Fibroblast of the aortic adventitia (primary cell): ENCODE results near the gene TMEM250. TPM values are rescaled to one million over a fixed set of nuclear protein-coding genes. Genes with fewer than 3 reads are reported as not detected.

Experiments
- DNase-seq: peaks from one replicate; pipeline ENCODE4 v3.0.0-alpha.2; 2010; ENCODE audit warnings: low read depth
- H3K4me3 ChIP-seq: 2 replicates; pipeline ENCODE4 v1.5.1; 2011; ENCODE audit warnings: low read depth, mild to moderate bottlenecking, control low read depth, low read length, moderate library complexity
- CTCF ChIP-seq: IDR thresholded peaks from 2 replicates; pipeline ENCODE4 v1.5.1; 2011; ENCODE audit warnings: mild to moderate bottlenecking, low read length, control low read depth, inconsistent platforms; ENCODE audit not compliant: insufficient read depth
- total RNA-seq: library from RNA; depleted of rRNA; stranded (reverse); fragments of >200 nt; gene quantifications from 2 replicates; pipeline ENCODE4 v1.2.3, GENCODE V29; 2012; ENCODE audit warnings: low replicate concordance

The TMEM250 gene
- total RNA-seq, 1 donor, result 46.1 TPM

- no peak for DNase-seq
- no peak for TF ChIP-seq CTCF
- no peak overlapping the region for H3K4me3 ChIP-seq
Measured at GRCh38 chr9:136082496-136083361, 35.9 kb downstream of the TMEM250 start.

- no peak for DNase-seq
- H3K4me3 ChIP-seq, result no peak overlapping the region
- TF ChIP-seq CTCF, result no peak
Measured at GRCh38 chr9:136081826-136082495, 36.7 kb downstream of the TMEM250 start.

GRCh38 chr9:136081113-136081825 is 37.4 kb downstream of the TMEM250 start:
- TF ChIP-seq CTCF, result no peak
- H3K4me3 ChIP-seq, result no peak overlapping the region
- no peak for DNase-seq

GRCh38 chr9:136080716-136081112 is 38.0 kb downstream of the TMEM250 start:
- DNase-seq, result no peak
- no peak for TF ChIP-seq CTCF
- no peak overlapping the region for H3K4me3 ChIP-seq

GRCh38 chr9:136079916-136080246 is 38.8 kb downstream of the TMEM250 start:
- no peak overlapping the region for H3K4me3 ChIP-seq
- no peak for TF ChIP-seq CTCF
- no peak for DNase-seq

GRCh38 chr9:136079211-136079915 is 39.3 kb downstream of the TMEM250 start:
- H3K4me3 ChIP-seq, result no peak overlapping the region
- no peak for DNase-seq
- TF ChIP-seq CTCF, result no peak
